ENCODE measurements around the gene MMP13.
"Not testable (repeated sequence)": the region's sequence is repeated elsewhere in the genome, so short reads cannot be mapped to it uniquely, and the experiment has no call there.

MMP13 gene

DNA sequence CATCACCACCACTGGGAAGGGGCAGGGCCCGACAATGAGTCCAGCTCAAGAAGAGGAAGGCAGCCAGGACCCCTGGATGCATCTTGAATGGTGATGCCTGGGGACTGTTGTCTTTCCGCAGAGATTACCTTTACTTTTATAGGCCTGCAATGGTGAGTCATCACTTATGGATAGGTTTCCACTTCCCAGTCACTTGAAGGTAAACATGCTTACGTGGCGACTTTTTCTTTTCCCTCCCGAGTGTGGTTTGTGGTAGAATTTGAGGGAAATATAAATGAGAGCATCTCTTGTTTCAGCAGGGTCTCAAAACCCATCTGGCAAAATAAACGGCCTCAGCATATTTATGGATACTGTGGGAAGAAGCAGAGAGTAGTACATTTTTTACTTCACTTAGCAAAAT lies at the start of gene MMP13:
Gene MMP13 (minus strand): TSS at position 109 of the 400 bp plus-strand sequence. CDS start 27 bp downstream, at position 82.
- no peak for DNase-seq (ENCODE audit: low spot score)

DNA sequence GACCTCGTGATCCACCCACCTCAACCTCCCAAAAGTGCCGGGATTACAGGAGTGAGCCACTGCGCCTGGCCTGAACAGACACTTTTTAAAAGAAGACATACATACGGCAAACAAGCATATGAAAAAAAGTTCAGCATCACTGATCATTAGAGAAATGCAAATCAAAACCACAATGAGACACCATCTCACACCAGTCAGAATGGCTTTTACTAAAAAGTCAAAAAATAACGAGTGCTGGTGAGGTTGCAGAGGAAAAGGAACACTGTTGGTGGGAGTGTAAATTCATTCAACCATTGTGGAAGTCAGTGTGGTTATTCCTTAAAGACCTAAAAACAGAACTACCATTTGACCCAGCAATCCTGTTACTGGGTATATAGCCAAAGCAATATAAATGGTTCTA lies 48.7 kb upstream of the MMP13 start:
- DNase-seq (ENCODE audit: low spot score): not testable (repeated sequence)

DNA sequence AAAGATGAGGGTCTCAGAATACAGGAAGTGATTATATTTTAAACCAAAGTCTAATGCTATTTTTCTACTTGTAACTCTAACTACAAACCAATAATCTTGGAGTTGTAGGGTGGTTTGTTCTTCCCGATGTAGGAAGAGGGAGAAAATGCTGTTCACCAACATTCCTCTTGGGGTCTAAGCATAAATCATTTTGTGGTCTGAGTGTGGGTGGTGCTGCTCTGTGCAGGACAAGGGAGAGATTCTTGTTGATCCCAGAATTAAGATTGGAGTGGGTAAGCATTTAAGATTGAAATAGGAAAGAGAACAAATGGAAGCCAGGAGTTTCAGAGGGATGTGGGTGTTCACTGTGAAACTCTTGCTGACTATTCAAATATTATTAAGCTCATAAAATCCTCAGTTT lies 38.6 kb upstream of the MMP13 start:
- DNase-seq (ENCODE audit: low spot score): no peak

DNA sequence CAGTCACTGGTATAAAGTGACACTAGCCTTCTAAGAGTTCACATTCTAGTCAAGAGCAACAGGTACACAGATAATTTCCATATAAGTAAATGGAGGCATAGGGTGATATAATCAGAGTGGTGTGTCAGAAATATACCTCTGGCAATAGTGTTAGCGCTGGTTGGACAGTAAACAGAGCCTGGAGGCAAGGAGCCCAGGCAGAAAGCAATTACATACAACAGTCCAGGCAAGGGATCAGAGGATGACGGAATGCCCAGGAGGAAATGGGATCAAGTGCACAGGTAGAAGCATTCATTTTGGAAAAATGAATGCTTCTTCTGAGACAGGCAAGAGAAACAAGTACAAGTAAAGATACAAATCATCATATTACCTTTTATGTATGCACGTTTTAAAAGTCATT lies 36.2 kb upstream of the MMP13 start:
- no peak for DNase-seq (ENCODE audit: low spot score)

DNA sequence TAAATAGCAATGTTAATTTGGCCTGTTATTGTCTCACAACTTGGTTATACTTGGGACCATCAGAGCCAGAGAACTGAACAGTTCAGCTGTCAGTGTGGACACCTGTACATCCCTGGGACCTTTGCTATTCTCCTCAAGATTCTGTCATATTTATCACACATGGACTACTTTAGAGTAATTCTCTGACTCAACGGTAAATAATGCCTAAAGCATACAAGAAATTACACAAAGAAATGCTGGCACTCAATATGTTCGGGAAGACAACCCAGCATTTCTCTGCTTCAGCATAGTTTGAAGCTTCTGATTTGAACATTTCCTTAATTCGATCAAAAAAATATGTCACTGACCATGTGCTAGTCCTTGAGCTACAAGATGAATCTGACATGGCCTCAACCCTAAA lies 34.6 kb upstream of the MMP13 start:
- no peak for DNase-seq (ENCODE audit: low spot score)

DNA sequence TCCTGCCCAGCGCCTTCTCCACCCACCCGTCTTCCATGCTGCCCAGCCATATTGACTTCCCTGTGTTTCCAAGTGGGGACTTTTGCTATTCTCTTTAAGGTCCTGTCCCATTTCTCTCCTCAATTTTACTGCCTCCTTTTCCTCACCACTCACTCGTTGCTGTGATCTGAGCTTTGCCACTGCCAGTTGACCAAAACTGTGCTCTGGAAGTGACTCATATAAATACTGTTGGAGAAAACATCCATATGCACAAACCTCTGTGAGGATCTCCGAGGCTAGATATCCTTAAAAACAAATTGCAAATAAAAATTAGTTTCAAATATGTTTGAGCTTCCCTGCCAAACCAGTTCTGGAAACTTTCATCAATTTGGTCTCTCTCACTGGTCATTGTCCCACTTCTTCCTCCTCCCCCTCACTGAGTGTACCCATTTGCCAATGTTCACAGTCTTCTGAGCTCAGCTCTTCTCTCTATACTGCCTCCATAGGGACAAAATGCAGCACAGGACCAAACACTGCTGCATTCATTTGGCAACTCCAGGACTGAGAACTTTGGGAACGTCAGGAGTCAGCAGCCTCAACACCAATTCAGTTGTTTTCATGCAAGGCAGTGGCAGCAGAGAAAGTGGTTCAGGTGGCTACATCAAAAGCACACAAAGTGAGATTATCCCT lies 34.0 kb upstream of the MMP13 start:
- DNase-seq (ENCODE audit: low spot score): no peak

DNA sequence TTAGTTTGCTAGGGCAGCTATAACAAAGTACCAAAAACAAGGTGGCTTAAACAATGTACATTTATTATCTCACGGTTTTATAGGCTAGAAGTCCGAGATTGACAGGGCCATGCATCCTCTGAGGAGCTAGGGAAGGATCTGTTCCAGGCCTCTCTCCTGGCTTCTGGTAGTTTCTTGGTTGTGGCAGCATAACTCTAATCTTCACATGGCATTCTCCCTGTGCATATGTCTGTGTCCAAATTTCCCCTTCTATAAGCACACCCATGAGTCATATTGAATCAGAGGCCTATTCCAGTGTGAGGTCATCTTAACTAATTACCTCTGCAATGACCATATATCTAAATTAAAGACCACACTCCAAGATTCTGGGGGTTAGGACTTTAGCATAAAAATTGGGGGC lies 31.3 kb upstream of the MMP13 start:
- no peak for DNase-seq (ENCODE audit: low spot score)

DNA sequence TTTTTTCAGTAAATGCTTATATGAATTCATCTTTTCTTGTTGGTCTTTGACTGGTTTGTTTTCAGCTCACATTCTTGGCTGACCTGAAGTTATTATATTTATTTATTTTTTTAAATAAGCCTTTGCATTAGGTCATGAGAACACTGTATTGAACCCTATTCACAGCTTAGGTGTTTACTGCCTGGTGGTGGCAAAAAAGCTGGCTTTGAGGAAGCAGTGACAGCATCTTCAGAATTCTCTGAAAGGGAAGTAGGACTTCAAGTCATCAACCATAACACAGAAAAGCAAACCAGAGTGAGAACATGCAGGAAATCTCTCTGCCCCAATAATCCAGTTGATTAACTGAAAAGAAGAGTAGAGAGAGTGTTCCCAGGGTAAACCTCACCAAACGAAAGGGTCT lies 30.3 kb upstream of the MMP13 start:
- no peak for DNase-seq (ENCODE audit: low spot score)

DNA sequence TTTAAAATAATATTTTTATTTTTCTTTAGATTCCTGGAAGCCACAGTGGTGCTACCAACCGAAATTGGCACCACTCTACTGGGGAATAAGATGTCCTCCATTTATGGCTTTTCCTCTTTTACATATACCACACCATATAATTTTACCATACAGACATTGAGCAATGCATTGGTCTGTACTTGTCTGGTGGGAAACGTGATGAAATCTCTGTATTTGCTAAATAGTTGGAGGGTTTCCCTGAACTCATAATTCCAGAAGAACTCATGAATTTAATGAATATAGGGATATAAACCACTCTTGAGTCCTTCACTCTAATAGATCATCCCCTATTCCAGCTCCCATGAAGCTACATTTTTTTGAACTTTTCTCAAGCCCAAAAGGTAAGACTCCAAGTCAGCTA lies 28.0 kb upstream of the MMP13 start:
- no peak for DNase-seq (ENCODE audit: low spot score)

DNA sequence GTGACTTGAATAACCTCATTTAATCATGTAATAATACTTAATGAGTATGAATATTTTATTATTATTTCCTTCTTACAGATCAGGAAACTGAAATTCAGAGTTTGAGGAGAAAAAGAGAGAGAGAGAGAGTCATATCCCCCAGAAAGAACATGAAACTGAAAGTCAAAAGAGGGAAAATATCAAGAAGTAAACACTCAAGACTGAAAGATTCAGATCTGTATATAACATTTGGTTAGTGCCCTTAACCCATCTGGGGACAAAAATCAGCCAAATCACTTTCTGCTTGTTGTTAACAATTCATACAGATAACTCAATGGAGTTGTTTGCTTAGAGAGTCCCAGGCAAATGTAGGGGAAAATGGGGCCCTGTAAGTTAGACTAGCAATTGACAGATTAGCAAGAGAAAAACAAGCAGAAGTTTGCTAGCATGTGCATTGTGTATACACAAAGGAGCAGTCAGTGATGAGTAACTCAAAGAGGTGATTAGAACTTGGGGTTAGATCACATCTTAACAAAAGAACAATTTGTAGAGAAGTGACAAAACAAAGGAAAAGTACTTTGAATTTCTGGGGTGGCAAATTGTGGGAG lies 25.9 kb upstream of the MMP13 start:
- no peak for DNase-seq (ENCODE audit: low spot score)

DNA sequence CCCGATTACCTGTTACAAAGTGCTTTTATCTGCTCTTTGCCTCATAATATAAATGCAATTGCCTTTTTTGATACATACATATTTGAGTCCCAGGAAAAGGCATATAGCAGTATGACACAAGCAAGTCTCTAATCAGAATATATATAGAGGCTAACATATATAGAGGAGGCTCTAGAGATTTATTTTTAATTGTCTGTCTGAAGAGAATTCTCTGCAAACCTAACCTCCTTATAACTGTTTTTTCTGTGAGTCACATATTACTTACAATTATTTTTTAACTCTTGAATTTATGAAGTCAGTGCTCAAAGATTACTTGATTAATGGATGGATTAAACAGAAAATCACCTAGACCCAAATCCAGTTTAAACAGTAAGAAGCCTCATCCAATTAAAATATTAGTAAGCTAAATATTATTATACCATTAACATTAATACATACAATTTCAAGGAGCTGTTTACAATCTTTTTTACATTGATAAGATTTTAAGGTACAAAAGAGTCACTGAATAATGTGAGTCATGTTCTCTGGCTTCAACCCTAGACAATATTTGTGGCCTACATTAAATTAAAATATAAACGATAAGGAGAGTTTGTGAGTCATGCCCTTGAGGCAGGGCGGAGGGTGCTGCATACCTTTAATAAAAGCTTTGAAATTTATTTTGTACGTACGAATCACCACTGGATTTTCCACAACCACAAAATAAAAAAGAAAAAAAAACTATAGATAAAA lies 19.2 kb upstream of the MMP13 start:
- no peak for DNase-seq (ENCODE audit: low spot score)

DNA sequence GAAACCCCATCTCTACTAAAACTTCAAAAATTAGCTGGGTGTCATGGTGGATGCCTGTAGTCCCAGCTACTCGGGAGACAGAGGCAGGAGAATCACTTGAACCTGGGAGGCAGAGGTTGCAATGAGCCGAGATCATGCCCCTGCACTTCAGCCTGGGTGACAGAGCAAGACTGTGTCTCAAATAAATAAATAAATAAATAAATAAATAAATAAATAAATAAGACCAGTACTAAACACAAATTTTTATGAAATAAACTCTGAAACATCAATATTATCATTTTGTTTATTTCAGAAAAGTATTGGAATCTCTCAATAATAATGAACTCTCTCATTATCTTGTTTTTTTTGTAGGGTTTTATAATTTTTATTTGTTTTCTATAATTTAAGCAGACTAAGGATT lies 18.2 kb upstream of the MMP13 start:
- DNase-seq (ENCODE audit: low spot score): not testable (repeated sequence)

DNA sequence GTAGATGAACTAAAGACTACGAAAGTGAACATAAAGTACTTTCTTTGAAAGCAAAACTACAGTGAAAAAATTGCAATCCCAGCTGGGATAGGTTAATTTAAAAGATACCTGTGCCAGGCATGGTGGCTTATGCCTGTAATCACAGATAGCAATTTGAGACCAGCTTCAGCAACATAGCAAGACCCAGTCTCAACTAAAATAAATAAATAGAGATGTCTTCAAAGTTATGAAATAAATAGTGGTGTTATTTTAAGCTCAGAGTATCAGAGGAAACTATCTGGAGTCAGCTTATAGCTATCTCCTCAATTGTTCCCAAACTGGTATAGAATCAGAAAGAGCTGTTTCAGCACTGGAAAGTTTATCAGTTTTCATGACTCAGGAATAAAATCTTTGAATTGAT lies 17.3 kb upstream of the MMP13 start:
- DNase-seq (ENCODE audit: low spot score): no peak

DNA sequence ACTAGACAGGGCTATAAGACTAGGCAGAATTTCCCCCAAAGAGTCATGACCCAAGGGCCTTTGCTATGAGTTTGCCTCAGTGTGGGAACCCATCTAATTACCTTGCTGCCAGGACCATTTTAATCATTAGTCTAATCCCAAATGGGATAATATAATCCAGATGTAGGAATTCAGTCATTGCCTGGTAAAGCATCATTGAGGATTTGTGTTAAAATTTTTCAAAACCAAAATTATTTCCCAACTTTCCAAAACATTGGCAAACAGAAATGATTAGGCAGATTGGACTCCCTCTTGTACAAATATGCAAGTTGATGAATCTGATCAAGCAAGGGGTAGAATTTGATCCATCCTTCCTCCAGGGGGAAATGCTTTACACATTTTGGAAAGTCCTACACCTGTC lies 16.2 kb upstream of the MMP13 start:
- DNase-seq (ENCODE audit: low spot score): no peak

DNA sequence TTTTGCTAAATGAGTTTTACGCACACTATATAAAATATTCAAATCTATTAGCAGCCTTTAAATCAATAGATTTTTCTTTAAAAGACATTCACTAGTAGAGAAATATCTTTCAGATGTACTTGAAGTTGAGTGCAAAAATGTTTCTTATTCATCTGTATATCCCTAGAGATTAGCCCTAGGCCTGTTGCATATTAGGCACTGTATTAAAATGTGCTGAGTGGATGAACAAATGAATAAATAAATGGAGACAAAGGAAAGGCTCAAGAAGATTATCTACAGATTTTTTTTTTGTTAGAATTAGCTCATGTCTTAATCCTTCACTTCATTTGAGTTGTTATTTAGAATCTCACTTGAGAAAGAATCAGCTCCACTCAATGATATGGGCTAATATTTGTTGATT lies 12.0 kb upstream of the MMP13 start:
- no peak for DNase-seq (ENCODE audit: low spot score)

DNA sequence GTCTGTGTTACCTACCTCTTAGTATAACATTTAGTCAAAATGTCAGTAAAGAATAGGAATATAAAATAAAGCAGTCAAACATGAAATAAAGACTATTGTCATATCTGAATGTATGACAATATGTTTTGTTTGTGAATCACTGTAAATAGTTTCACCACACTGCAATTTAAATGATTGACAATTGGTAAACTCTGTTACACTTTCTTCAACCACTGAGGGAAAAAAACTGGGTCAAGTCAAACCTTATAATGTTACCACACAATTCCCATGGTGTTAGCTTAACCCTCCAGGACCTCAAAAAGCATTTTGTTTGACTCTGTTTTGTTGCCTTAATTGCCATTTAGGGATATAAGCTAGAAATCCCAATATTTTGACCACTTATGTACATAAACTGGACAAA lies 10.5 kb upstream of the MMP13 start:
- no peak for DNase-seq (ENCODE audit: low spot score)

DNA sequence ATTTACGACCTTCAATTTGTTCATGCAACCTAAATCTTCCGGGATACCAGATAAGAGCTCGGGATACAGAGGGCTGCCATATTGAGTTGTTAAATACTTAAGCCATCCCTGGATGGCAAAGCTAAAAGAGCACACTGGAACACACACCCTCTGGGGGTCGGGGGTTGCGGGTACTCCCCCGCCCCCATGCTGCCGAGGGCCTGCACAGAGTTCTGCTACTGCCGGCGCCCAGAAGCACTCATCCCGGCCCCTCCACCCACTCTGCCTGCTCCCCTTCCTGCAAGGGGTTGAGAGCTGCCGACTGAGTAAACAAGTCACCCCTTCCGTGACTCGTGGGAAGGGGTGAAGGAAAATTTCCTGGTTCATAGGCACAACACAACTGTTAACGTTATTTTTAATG lies 9.3 kb upstream of the MMP13 start:
- no peak for DNase-seq (ENCODE audit: low spot score)

DNA sequence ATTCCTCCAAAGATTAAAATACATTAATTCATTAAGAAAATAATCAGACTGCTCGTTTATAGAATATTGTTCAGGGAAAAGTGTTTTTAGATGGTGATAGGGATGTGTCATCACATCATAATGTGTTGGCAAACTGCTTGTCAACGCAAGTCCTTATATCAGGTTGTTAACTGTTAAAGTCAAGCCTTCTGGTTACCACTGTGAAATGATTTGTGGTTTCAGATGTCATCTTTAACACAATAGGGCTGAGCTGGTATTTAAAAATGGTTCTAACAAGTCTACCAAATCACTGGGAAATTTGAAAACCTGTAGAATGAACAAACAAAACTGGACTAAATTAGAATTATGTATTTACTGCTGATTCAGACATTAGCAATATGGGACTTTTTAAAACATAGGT lies 2.4 kb upstream of the MMP13 start:
- DNase-seq (ENCODE audit: low spot score): no peak

DNA sequence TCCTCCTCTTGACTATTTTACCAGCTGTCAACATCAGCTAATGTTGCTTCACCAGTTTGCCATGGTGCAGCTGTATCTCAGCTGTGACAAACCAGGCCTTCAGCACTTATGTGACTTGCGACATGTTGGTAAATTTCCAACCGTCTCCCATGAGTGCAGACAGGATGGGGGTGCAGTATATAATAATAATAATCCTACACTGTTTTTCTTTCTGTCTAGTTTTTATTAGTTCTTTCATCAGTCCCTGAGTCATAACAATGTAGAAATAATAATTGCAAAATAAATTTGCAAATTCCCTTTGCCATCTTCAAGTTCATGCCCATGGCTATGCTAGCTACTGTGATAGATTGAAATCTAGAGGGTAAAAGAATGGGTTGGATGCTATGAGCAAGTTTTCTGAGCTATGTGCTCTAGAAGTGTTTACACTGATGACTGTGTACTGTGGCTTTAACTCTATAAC lies 4.9 kb downstream of the MMP13 start:
- no peak for DNase-seq (ENCODE audit: low spot score)

DNA sequence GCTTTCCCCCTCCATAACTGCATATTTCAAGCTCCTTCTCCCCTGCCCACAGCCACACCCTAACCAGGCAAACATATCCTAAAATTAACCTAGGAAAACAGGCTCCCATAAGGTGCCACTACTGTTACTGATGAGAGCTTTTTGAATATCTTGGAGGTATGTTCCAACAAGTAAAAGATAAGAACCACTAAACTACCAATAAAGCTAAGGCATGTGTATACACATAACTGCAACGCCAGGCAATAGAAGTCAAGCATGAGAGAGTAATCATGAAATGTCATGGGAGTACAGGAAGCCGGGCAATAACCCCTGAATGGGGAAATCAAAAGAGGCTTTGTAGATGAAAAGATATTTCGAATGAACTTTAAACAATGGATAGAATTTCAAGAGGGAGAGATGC lies 9.3 kb downstream of the MMP13 start:
- no peak for DNase-seq (ENCODE audit: low spot score)

DNA sequence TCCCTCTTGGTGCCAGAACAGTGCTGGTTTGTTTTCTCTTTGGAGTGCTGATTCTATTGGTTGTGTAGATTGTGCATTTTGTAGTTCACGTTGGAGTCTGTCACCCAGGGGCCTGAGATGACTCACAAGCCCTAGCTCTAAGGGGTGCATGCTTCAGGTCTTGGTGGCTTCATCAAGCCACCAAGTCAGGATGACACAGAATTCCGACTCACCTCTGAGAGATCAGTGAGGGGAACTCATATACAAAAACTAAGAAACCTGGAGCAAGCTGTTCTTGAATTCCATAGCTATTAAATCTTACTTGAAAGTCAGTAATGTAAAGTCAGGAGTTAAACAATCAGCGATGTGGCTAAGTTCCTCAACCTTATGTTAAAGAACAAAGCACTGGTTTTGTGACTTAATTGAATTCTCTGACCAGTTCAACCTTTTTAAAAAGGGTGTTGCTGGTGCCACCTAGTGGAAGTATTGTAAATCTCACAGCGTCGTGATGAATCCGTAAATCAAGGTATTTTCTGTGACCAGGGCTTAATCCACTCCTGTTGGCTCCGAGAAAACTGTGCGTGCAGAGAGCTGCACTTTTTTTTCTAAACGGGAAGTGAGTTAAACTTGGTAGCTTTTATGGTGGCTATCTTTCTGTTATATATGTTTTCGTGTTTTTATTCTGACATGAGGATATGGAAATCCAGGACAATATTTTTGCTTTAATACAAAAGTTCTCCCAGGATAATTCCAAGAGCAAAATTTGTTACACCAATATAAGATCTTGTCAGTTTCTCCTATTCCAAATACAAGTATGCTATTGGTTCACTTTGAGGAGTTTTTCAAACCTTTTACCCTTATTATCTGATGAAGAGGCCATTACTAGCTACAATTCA lies 14.6 kb downstream of the MMP13 start:
- peak; percentile 27 for DNase-seq (ENCODE audit: low spot score)

DNA sequence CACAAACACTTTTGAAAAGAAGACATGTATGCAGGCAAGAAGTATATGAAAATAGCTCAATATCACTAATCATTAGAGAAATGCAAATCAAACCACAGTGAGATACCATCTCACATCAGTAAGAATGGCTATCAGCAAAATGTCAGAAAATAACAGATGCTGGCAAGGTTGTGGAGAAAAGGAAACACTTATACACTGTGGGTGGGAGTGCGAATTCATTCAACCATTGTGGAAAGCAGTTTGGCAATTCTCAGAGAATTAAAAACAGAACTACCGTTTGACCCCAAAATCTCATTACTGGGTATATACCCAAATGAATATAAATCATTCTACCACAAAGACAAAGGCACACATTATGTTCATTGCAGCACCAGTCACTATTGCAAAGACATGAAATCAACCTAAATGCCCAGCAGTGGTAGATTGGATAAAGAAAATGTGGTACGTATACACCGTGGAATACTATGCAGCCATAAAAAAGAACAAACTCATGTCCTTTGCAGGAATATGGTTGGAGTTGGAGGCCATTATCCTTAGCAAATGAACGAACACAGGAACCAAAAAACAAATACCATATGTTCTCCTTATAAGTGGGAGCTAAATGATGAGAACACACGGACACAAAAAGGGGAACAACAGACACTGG lies 18.5 kb downstream of the MMP13 start:
- no peak for DNase-seq (ENCODE audit: low spot score)

All from CD4-positive, alpha-beta T cell treated with Interleukin-6 at 100 ng/mL for 8 hours (primary cell).